Brain microvascular endothelial cell (primary cell): ENCODE measurements around the gene STK16.
A peak's percentile ranks its signal among the peaks of the same experiment; 100 is the strongest.

Source experiments
- DNase-seq: peaks from one replicate; pipeline ENCODE4 v3.0.0-alpha.2; 2020
- H3K27ac ChIP-seq: fragments of 250-450 bp; sonication (Bioruptor Pico); 2 replicates; pipeline ENCODE4 v1.5.1; 2020; ENCODE audit warnings: mild to moderate bottlenecking, moderate library complexity
- H3K27me3 ChIP-seq: fragments of 250-450 bp; sonication (Bioruptor Pico); replicated peaks from 2 replicates; pipeline ENCODE4 v1.5.1; 2020; ENCODE audit warnings: mild to moderate bottlenecking
- H3K36me3 ChIP-seq: fragments of 250-450 bp; sonication (Bioruptor Pico); replicated peaks from 2 replicates; pipeline ENCODE4 v1.5.1; 2020; ENCODE audit warnings: mild to moderate bottlenecking
- H3K4me3 ChIP-seq: 2 replicates; pipeline ENCODE4 v1.5.1; 2011; ENCODE audit warnings: low read depth, mild to moderate bottlenecking, control low read depth, low read length, moderate library complexity
- in situ Hi-C: cut with HindIII; loops from 2 replicates; pipeline ENCODE4 v1.10.0; 2017; ENCODE audit warnings: low sequenced_read_pairs, low pct_ligation_motif_present
- TF ChIP-seq, protein P1 (sequence below): IDR thresholded peaks from 2 replicates; pipeline ENCODE4 v1.5.1; 2011; ENCODE audit warnings: low read depth, mild to moderate bottlenecking, moderate library complexity, low read length, control low read depth, inconsistent platforms; ENCODE audit errors: missing control alignments

The STK16 gene

DNA sequence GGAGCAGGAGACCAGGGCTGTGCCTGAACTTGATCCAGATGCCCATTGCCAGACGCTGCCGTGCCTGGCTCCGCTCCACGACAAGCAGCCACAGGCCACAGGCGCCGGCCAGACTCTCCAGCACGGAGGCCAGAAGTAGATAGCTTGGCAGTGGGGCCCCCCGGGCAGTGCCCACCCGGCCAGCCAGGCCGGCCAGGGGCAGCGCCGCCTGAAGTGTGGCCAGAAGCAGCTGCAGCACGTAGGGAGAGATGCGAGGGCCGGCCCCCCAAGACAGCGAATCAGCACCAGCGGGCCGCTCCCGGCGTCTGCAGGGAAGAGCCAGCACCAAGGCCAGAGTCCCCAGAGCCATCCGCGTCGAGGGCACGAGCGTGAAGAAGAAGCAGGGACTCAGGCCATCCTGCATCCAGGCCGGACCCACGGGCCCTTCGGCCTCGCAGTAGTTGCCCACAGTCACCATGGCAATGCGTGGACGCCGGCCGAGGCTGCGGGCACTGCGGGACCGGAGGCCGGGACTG is 27.0 kb upstream of the STK16 start:
- Histone ChIP-seq H3K27me3 (no peaks in the 10 kb centered on the region), H3K4me3 (peak overlapping the region; percentile 64), H3K36me3 (peaks cover 28% of the 10 kb centered on the region), H3K27ac (peak overlapping the region; percentile 79)
- TF ChIP-seq, protein P1, sequence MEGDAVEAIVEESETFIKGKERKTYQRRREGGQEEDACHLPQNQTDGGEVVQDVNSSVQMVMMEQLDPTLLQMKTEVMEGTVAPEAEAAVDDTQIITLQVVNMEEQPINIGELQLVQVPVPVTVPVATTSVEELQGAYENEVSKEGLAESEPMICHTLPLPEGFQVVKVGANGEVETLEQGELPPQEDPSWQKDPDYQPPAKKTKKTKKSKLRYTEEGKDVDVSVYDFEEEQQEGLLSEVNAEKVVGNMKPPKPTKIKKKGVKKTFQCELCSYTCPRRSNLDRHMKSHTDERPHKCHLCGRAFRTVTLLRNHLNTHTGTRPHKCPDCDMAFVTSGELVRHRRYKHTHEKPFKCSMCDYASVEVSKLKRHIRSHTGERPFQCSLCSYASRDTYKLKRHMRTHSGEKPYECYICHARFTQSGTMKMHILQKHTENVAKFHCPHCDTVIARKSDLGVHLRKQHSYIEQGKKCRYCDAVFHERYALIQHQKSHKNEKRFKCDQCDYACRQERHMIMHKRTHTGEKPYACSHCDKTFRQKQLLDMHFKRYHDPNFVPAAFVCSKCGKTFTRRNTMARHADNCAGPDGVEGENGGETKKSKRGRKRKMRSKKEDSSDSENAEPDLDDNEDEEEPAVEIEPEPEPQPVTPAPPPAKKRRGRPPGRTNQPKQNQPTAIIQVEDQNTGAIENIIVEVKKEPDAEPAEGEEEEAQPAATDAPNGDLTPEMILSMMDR: no peak
- in situ Hi-C loops: no loop called here
- peak; percentile 75 for DNase-seq

DNA sequence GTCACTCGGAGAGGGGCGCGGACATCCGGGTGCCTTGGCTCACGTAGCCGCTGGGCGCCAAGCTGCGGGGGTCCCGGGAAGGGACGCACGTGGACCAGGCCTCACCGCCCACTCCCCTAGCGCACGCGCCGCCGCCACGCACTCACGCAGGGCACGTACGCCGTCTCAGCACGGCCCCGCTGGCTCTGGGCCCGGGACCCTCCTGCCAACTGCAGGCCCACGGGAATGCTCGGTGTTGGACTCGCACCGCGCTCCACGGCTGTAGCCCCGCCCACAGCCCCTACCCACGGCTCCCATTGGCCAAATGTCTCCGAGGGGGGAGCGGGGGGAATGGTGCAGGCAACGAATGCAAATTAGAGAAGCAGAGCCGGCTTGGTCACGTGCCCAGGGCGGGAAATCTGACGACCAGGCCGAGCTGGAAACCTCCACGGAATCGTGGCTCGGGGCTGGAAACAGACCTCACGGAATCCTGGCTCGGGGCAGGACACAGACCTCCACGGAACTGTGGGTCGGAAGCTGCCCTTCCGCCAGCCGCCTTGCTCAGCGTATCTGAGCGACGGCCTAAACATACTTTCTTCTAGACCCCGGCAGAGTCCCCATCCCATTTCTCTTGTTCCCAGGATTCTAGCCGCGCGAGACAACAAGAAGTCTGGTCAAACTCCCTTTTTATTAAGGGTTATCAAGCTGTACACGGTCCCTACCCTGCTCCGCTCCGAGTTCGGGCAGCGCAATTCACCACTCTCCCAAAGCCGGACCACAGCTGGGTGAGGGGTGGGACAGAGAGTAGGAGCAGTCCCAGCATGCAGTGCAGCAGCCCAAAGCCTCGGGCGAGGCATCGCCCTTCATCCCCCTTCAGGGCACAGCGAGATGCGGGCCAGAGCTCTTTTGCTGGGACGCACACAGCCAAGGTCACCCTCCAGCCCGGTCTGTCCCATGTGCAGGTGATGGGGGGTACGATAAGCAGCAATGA is 26.3 kb upstream of the STK16 start, which contains the start of gene ABCB6:
Gene ABCB6, minus strand, starts transcription at position 227 of the 970 bp plus-strand sequence. CDS start 285 bp downstream, outside the sequence.
- H3K27ac ChIP-seq: peak within 1 kb of the TSS; percentile 79

DNA sequence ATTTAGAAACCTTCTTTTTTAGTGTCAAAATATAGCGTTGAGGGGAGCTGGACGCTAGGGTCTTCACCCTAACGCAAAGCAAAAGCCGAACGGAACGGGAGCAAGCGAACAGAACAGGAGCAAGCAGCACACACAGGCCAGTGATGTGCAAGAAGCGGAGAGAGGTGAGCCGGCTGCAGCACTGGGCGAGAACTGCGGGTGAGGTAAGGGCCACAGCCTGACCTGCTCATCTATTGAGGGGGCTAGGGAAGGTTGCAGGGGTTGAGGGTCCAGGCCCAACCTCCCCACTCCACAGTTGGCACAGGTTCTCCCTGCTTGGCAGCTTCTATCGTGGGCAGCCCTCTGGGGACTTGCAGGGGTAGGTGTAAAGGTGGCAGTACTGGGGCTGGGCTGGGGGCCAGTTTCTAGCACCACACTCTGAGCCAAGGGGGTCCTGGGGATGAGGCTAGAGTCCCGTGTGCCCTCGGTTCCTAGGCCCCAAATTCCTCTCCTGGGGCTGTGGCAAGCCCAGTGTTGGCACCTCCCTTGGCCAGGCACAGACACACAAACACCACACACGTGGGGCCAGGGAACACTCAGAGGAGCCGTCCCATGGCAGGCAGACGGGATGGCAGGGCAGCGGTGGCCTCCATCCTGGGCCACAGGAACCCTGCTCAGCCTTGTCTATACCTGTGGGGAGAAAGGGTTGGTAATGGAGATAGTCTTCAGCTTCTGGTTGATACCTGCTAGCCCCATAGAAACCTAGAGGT is 25.3 kb upstream of the STK16 start:
- TF ChIP-seq, protein P1: no peak
- Histone ChIP-seq H3K4me3 (no peak overlapping the region), H3K36me3 (peaks cover 44% of the 10 kb centered on the region), H3K27me3 (no peaks in the 10 kb centered on the region), H3K27ac (no peak overlapping the region)
- in situ Hi-C loops: no loop called here
- DNase-seq: no peak

More for the DNA sequence above, 26.3 kb upstream of the STK16 start, which contains the start of gene ABCB6:
- TF ChIP-seq, protein P1: no peak
- in situ Hi-C loops: no loop called here
- Histone ChIP-seq H3K4me3 (peak within 1 kb of the TSS; percentile 64), H3K27me3 (no peaks in the 10 kb centered on the region), H3K36me3 (peaks cover 35% of the 10 kb centered on the region)
- DNase-seq: peak; percentile 91

DNA sequence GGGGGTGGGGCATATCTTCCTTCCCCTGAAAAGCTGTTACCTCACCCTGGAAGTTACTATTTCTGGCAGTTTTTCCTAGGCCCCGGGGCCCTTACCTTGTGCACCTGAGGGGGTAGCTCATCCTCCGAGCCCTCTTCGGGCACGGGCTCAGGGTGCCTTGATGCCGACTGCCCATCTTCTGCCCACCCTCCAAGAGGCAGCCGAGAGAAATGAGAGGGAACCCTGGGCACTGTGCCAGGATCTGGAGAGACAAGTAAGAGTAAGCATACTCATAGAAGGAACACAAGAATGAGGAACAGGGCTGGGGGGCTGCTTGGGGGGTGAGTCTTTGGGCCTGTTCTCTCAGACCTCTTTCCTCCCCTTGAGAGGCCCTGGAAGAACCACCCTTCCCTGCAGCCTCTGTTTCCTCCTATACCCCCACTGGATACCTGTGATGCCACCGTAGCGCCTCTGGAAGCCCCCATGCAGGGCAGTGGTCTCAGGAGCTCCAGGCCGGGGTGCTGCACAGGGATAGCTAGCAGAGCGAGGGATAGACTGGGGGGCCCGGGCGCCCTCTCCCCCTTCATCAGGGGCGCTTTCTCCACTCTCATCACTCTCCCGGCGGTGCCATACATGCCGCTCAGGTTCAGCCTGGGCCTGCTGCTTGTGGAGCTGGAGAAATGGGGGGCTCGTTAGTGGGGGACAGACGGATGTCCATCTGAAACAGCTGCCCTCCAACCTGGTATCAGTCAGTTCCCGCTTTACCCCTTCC is 24.5 kb upstream of the STK16 start:
- no peak overlapping the region for H3K27ac ChIP-seq
- TF ChIP-seq, protein P1: no peak
- DNase-seq: no peak
- no peaks in the 10 kb centered on the region for H3K27me3 ChIP-seq
- in situ Hi-C loops: no loop called here
- peaks cover 52% of the 10 kb centered on the region for H3K36me3 ChIP-seq
- H3K4me3 ChIP-seq: no peak overlapping the region

DNA sequence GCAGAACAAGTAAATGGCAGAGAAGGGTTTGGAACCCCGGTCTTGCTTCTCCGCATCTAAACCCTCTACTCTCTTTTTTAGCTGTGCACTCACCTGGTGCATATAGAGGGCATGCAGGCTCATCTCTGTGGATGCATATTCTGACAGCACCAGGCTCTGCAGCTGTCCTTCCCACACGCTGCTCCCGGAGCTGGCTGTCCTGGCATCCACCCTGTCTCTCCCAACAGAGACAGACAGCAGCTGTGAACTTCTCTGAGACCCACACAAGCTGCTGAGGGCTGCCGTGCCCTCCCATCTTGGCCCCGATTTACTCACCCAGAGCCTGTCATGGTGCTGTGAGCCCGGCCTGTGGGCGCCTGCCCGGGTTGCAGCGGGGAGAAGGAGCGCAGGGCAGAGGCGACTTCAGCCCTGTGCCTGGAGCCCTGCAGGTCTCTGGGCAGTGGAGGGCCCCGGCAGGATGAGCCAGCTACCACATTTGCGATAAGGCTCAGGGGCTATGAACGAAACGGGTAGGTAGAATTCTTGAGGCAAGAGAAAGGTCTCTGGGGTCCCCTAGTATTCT is 23.2 kb upstream of the STK16 start:
- Histone ChIP-seq H3K4me3 (no peak overlapping the region), H3K27ac (no peak overlapping the region), H3K36me3 (peaks cover 54% of the 10 kb centered on the region), H3K27me3 (no peaks in the 10 kb centered on the region)
- no peak for DNase-seq
- TF ChIP-seq, protein P1: no peak
- in situ Hi-C loops: no loop called here
